Erythroblast (primary cell): ENCODE measurements around the gene GLIS1.

Experiments
- GATA1 ChIP-seq: IDR thresholded peaks from 2 replicates; pipeline ENCODE4 v1.6.1; 2011; ENCODE audit warnings: low read depth, mild to moderate bottlenecking, control low read depth, low read length, moderate library complexity
- POLR2A ChIP-seq: IDR thresholded peaks from 2 replicates; pipeline ENCODE4 v1.6.1; 2011; ENCODE audit warnings: mild to moderate bottlenecking, low read length

DNA sequence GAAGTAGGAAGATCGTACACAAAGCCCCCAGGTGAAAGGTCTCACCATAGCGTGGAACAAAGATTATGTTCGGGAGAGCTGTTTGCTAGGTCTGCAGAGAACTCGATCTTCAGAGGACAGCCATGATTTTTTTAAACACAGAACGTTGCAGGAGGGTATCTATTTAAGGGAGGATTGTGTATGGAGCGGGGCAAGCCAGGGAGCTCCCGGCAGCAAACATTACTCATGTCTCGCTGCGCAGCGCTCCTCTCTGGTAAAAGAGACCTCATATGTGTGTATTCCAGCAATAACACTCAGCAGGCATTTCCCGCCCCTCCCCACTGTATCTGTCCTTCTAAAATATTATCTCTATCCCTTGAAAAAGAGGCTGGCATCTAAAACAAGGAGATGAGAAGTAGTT, 2.7 kb downstream of the GLIS1 start:
- TF ChIP-seq POLR2A: no peak
- TF ChIP-seq GATA1: no peak
